Measurements from ENCODE around the gene ARHGEF11. TPM values are rescaled to one million over a fixed set of nuclear protein-coding genes. Genes with fewer than 3 reads are reported as not detected.
A peak's percentile ranks its signal among the peaks of the same experiment; 100 is the strongest.

Gene ARHGEF11
- total RNA-seq, 1 experiment from 2014 or later = 41.1 TPM

GRCh38 chr1:156992215-156992614 is 53.3 kb downstream of the ARHGEF11 start:
- Histone ChIP-seq H3K23ac (ENCODE audit: insufficient read length, low read depth, low read length) (no peak overlapping the region), H3K79me1 (ENCODE audit: insufficient read depth, low read depth, low read length, poor library complexity, severe bottlenecking) (no peaks in the 10 kb centered on the region), H2AFZ (ENCODE audit: low read length) (no peak overlapping the region), H4K8ac (replicated peaks; ENCODE audit: insufficient read length, low read depth, low read length) (no peak overlapping the region), H3K14ac (ENCODE audit: insufficient read depth, low read length) (no peak overlapping the region), H3T11ph (ENCODE audit: low read length) (no peak overlapping the region), H3K56ac (ENCODE audit: insufficient read length, low read depth, low read length) (no peak overlapping the region), H3K79me2 (ENCODE audit: insufficient read depth, low read length) (0 out of 2 replicates have a peak, but pooled peaks cover 3% of the 10 kb centered on the region), H2BK15ac (ENCODE audit: low read depth, low read length) (no peak overlapping the region), H2BK20ac (ENCODE audit: low read depth, low read length, poor library complexity, severe bottlenecking) (no peak overlapping the region), H2BK5ac (ENCODE audit: insufficient read length, low read length) (no peak overlapping the region), H3K4ac (ENCODE audit: low read depth, low read length) (no peak overlapping the region), H3K9ac (ENCODE audit: extremely low read depth, insufficient read length, low read length) (no peak overlapping the region), H4K5ac (ENCODE audit: insufficient read length, low read depth, low read length) (no peak overlapping the region), H3K4me2 (ENCODE audit: insufficient read depth, insufficient read length, low read length) (no peak overlapping the region), H3K9me3 (ENCODE audit: control insufficient read depth, low read depth, low read length) (no peaks in the 10 kb centered on the region), H4K91ac (ENCODE audit: insufficient read length, low read depth, low read length) (no peak overlapping the region), H2AK5ac (ENCODE audit: insufficient read length, low read length) (no peak overlapping the region), H2BK12ac (ENCODE audit: insufficient read length, low read depth, low read length) (no peak overlapping the region), H4K20me1 (ENCODE audit: control insufficient read depth, insufficient read depth, insufficient read length) (no peaks in the 10 kb centered on the region), H3K27ac (ENCODE audit: insufficient read length, low read depth, low read length) (no peak overlapping the region), H3K4me1 (ENCODE audit: insufficient read depth, low read length) (no peaks in the 10 kb centered on the region), H3K27me3 (ENCODE audit: insufficient read depth, low read length) (no peaks in the 10 kb centered on the region), H2BK120ac (ENCODE audit: low read depth, low read length, poor library complexity, severe bottlenecking) (no peak overlapping the region), H3K18ac (ENCODE audit: insufficient read length, low read depth, low read length) (no peak overlapping the region), H3K23me2 (ENCODE audit: insufficient read length, low read depth, low read length, poor library complexity, severe bottlenecking) (no peaks in the 10 kb centered on the region)
- no peaks in the 10 kb centered on the region for H3K27me3 Mint-ChIP-seq (ENCODE audit: low read depth)
- H3K4me3 Mint-ChIP-seq = no peak overlapping the region
- TF ChIP-seq, protein P1, sequence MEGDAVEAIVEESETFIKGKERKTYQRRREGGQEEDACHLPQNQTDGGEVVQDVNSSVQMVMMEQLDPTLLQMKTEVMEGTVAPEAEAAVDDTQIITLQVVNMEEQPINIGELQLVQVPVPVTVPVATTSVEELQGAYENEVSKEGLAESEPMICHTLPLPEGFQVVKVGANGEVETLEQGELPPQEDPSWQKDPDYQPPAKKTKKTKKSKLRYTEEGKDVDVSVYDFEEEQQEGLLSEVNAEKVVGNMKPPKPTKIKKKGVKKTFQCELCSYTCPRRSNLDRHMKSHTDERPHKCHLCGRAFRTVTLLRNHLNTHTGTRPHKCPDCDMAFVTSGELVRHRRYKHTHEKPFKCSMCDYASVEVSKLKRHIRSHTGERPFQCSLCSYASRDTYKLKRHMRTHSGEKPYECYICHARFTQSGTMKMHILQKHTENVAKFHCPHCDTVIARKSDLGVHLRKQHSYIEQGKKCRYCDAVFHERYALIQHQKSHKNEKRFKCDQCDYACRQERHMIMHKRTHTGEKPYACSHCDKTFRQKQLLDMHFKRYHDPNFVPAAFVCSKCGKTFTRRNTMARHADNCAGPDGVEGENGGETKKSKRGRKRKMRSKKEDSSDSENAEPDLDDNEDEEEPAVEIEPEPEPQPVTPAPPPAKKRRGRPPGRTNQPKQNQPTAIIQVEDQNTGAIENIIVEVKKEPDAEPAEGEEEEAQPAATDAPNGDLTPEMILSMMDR (conservative IDR thresholded peaks at IDR 0.05) = no peak
- H3K27ac Mint-ChIP-seq = peak overlapping the region in 1 of 3 experiments; percentile 0; a peak in 1 of 7 replicates
- peaks cover 2 to 5% (median 4%) of the 10 kb centered on the region in 3 experiments; a peak in 6 of 7 replicates for H3K36me3 Mint-ChIP-seq (ENCODE audit: insufficient read depth in 1 of 3, low read depth in 3 of 3)
- H3K4me1 Mint-ChIP-seq = peaks cover 13 to 17% of the 10 kb centered on the region in 2 experiments
- no peaks in the 10 kb centered on the region; a peak in 1 of 5 replicates for H3K9me3 Mint-ChIP-seq
- WGBS (ENCODE audit: extremely low coverage, insufficient read length, low lambda C conversion rate) = no CpG with 5 or more reads among the region's 7 CpGs
- DNase-seq = no peak

Measured in H9 (cell line).